ENCODE results near the gene CD8A.
"Not testable (repeated sequence)": the region's sequence is repeated elsewhere in the genome, so short reads cannot be mapped to it uniquely, and the experiment has no call there.

The CD8A gene

DNA sequence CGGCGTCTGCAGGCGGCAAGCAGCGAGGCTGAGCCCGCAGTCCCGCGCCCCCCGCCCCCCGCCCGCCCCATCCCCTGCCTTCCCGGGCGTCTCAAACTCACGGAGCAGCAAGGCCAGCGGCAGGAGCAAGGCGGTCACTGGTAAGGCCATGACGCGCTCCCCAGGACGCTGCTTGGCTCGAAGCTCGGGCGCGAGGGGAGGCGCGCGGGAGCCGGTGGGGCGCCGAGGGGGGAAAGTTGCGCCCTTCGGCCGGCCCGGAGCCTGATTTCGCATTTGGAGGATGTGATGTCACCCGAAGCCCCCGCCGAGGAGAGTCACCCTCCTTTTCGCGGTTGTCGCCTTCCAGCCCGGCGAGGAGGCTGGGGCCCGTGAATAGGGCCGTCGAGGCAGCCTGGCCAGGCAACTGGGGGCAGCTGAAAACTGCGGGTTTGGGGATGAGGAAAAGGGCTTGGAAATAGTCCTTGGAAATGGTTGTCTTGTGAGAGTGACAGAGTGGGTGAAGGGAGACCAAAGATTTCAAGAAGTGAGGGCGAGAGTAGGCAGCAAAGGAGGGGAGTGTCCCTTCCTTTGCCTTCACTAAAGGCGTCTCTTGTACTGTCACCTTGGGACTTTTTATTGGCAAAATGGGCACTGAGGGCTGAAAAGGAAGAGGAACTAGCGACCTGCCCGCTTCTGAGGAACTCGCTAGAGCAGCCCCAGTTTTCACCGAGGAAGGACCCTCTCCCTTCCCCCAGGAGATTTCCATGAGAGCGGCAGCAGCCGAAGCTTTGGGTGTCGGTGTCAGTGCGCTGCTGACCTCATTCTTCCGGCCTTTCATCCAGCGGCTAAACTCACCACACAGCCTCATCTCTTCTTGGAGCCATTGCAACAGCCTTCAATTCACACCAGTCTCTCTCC lies at the start of gene CD8A:
TSS of gene CD8A (minus strand) at position 238 of the 897 bp plus-strand sequence. CDS start at position 150, 88 bp downstream.
- peak; percentile 8 for DNase-seq (ENCODE audit: low read depth)

DNA sequence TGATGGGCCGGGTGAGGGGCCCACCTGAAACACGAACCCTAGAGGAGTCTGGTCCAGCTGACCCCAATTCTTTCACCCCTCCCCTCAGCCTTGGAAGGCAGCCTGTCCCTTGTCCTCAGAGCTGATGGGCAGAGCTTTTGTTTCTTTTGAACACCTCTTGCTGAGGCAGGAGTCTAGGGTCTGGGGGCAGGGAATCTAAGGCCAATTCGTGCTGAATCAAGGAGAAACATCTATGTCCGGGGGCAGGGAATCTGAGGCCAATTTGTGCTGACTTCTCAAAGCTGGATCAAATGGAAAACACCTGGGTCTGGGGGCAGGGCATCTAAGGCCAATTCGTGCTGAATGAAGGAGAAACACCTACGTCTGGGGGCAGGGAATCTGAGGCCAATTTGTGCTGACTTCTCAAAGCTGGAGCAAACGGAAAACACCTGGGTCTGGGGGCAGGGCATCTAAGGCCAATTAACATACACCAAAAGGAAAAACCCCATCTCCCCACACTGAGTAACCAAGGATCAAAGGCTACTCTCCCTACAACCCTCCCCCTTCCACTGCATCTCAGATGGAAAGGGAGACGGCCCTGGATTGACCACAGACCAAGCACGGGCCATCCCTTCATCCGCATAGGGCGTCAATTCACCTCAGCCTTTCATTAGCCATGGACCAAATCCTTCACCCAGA lies 49.3 kb upstream of the CD8A start:
- not testable (repeated sequence) for DNase-seq (ENCODE audit: low read depth)

DNA sequence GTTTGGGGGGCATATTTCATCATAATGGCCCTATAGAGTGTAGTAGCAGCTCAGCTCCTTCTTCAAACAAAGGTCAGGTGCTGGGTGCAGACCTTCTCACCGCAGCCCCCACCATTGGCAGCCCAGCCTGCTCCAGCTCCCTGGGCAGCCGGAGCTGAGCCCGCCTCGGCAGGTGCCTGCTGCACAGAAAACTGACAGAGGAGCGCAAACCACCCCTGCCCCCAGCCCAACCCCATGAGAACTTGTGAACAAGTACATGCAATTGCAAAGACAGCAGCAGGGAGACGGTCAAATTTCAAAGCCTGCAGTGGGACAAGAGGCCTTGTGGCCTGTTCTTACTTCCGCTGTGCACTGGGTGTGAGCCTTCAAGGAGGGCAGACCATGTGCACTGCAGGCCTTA lies 48.7 kb upstream of the CD8A start:
- DNase-seq (ENCODE audit: low read depth) = not testable (repeated sequence)

DNA sequence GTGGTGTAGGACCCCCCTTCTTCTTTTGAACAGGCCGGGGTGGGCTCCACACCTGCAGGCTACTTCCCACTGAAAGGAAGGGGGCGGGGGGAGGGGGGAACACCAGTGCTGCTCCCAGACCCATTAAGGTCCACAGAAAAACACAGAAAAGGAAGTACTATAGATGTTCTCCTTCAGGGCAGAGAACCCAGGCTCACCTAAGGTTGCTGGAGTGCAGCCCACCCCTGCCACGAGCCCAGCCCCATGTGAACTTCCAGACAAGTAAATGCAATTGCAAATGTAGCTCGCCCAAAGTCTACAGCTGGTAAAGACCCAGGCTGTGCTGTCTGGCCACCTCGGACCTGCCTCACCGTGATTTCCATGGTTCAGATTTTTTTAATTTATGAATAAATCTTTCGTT lies 47.0 kb upstream of the CD8A start:
- not testable (repeated sequence) for DNase-seq (ENCODE audit: low read depth)

DNA sequence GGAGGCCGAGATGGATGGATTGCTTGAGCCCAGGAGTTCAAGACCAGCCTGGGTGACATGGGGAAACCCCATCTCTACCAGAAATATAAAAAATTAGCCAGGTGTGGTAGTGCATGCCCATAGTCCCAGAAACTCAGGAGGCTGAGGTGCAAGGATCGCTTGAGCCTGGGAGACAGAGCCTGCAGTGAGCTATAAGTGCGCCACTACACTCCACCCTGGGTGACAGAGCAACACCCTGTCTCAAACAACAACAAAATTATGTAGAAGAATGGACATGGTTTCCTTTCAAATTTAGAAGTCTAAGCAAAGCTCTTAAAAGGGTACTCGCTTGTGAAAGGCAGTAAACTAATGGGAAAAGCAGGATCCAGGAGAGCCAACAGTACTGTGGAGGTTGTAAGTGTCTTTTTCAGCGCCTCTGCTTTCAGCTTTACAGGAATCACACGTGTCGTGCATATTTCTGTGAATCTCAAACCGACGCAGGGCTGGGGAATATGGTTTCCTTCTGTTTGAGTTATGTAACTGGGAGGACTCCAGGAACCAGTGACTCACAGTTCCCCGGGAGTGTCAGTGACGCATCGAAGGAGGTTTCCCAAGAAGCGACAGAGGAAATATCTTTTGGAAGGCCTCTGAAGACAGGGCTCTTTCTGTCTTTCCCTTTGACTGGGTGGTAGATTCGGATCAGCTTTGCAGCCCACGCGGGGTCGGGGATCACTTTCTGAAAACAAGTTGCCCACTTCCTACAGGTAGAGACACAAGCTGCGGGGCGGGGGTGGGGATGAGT lies 46.4 kb upstream of the CD8A start:
- DNase-seq (ENCODE audit: low read depth) = peak; percentile 84

DNA sequence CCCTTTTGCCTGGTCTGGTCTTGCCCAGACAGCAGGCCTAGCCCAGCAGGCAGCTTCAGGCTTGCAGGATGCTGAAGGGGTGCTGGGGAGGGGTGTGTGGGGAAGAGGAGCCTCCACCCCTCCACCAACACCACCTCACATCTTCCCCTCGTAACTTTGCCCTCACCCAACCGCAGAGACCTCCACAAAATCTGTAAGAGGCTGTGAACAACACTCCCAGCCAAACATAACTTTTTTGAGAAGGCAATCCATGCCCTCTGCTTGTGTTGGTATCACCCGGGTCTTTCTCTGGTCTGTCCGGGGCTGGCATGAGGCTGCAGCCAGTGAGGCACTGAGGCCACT lies 44.8 kb upstream of the CD8A start:
- not testable (repeated sequence) for DNase-seq (ENCODE audit: low read depth)

DNA sequence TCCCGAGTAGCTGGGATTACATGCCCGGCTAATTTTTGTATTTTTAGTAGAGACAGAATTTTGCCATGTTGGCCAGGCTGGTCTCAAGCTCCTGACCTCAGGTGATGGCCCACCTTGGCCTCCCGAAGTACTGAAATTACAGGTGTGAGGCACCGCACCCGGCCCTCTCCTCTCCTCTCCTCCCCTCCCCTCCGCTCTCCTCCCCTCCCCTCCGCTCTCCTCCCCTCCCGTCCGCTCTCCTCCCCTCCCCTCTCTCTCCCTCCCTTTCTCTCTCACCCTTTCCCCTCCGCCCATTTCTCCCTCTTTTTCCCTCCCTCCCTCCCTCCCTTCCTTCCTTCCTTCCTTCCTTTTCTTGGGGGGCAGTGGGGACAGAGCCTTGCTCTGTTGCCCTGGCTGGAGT lies 42.6 kb upstream of the CD8A start:
- no peak for DNase-seq (ENCODE audit: low read depth)

DNA sequence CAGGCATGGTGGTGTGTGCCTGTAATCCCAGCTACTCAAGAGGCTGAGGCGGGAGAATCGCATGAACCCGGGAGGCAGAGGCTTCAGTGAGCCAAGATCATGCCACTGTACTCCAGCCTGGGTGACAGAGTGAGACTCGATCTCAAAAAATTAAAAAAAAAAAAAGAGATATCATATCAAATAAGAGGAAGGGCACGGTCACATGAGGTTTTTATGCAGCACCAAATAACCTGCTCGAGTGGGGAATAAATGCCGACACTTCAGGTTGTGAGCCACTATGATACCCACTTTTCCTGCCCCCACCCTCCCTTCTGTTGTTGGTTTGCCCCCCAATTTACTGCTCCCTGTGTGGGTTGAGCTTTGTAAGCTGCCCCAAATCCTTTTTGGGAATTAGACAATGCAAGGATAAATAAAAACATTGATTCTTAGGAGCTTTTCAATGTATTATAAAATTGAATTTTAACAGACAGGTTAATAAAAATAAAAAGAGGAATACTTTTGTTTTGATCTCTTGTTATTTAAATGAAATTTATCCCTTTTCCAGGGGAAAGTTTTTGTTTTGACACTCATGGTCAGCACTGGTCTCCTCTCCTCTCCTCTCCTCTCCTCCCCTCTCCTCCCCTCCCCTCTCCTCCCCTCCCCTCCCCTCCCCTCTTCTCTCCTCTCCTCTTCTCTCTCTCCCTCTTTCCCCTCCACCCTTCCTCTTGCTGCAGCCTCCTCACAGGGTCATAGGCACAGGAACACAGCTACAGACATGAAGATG lies 41.8 kb upstream of the CD8A start:
- DNase-seq (ENCODE audit: low read depth) = no peak

DNA sequence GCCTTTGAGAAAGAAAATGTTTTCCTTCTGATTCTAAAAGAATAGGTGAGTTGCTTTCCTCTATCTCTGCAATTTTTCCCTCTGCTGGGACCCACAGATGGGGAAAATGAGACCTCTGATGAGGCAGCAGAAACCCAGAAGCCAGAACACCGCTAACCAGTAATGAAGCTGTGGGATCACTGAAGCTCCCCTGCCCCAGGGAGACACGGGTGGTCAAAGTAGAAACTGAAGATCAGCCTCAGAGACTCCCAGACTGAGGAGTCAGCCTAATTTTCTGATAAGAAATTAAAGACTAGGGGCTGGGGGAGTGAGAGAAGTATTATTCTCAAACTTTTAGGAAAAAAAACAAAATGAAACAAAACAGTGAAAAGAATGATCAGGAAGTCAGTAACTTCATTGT lies 40.8 kb upstream of the CD8A start:
- DNase-seq (ENCODE audit: low read depth) = no peak

DNA sequence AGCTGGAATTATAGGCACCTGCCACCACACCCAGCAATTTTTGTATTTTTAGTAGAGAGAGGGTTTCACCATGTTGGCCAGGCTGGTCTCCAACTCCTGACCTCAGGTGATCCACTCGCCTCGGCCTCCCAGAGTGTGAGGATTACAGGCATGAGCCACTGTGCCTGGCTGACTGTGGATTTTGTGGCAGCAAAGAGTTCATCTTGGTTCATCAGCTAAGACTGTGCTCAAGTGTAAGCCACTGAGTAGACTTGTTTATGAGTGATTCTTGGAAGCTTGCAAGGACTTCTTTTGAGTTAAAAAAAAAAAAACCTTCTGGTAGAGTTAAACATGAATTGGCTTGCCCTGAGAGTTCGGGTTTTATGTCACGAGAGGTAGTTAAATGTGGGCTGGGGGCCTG lies 36.2 kb upstream of the CD8A start:
- DNase-seq (ENCODE audit: low read depth) = no peak

DNA sequence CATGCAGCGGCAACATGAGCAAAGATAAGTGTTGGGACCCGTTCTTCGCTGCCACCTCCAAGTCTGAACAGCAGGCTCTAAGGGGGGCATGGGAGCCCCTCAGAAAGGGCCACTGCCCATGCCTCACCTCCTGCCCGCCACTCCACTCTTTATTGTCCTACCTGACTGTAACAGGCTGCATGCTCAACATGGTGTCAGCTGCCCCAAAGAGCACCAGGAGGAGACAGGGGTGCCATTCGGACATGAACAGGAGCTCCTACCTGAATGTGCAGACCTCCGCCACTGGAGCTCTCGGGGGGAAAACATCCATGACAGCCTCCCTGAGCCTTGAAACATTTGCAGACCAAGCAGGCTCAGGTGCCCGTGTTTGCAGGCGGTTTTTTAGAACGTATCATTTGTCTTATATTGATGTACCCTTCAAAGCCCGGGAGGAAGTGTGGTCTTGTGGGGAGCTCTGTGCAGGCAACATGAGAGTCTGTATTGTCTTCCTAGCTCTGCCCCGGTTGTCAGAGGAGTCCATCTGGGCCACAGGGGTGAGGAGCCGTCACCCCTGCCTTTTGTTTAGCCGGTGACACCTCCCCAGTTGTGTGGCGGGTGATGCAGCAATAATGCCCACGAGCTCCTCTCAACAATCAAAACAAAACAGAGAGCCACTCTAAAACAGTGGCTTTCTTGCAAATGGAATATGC lies 35.1 kb upstream of the CD8A start:
- no peak for DNase-seq (ENCODE audit: low read depth)

DNA sequence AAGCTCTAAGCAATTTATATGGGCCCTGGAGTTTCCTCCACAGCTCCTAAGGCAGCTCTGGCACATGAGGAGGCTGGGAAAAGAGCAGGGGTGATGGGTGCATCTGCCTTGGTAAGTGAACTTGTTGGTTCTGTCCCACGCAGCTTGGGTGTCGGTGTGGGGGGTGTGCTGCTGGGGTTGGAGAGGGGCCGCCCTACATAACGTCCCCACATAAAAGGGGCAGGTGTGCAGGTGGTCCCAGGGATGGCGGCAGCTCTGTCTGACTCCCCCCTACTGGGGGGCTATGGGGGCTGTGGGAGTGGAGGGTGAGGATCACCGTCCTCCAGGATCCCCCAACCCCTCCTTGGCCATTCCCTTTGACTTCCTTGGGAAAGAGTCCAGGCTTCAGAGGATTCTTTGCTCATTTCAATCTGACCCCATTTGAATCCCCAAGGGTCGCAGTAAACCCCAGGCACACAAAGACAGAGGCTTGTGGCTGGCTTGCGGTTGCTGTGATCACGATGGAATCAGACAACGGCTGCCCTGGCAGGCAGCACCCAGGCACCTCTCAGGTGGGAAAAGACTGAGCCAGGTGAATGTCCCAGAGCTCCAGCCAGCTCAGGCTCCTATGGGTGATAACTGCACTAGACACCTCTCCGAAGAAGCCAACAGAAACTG lies 34.5 kb upstream of the CD8A start:
- DNase-seq (ENCODE audit: low read depth) = no peak

DNA sequence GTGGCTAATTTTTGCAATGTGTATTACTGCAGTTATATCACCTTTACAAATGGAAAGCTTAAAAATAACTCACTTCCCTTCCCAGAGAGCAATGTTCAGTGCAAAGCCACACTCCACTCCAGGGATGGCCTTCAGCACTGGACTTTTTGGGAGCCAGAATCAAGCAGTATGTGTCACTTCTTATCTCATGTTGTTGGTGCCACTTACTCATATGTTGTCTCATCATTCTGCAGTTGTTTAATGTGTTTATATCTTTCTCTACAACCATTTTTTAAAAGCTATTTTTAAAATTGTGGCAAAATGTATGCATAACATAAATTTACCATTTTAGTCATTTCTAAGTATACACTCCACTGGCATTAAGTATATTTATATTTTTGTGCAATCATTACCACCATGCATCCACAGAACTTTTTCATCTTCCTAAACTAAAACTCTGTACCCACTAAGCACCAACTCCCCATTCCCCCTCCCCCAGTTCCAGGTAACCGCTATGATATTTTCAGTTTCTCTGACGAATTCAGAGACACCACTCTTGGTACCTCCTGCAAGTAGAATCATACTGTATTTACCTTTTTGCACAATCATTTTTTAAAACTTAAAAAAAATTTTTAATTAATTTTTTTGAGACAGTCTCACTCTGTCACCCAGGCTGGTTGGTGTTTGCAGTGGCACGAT lies 32.1 kb upstream of the CD8A start:
- no peak for DNase-seq (ENCODE audit: low read depth)

DNA sequence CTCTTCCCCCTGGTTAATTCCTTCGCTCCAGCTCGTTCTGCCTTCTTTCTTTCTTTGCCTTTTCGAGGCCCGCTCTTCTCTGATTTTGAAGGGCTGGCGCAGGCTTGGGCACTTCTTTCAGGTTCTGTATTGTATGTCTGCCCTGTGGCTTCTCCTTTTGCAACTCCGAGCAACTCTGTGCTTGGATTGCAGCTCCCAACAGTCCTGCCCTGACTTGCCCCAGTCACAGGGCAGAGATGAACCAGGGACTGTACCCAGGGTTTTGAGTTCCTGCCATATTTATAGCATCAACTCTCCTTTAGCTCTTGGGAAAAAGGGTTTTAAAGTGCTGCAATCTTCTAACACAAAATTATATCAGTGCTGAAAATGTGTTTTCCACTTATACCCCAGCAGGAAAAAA lies 31.1 kb upstream of the CD8A start:
- no peak for DNase-seq (ENCODE audit: low read depth)

DNA sequence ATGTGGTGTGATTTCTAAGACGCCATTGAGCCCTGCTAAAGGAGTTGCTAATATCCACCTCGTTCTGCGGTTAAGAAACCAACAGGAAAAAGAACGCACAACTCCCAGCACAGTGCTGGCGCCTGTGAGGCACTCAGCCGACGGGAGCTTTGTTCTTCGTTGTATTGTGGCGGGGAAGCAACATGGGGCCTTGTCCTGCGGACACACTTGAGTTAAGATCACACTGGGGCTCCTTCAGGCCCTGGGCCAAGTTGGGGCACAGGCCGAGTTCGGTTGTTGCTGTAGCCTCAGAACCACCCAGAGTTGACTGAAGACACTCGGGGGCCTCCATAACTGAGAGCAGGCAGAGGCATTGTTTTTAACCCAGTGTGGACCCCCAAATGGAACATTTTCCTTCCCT lies 30.6 kb upstream of the CD8A start:
- DNase-seq (ENCODE audit: low read depth) = no peak

DNA sequence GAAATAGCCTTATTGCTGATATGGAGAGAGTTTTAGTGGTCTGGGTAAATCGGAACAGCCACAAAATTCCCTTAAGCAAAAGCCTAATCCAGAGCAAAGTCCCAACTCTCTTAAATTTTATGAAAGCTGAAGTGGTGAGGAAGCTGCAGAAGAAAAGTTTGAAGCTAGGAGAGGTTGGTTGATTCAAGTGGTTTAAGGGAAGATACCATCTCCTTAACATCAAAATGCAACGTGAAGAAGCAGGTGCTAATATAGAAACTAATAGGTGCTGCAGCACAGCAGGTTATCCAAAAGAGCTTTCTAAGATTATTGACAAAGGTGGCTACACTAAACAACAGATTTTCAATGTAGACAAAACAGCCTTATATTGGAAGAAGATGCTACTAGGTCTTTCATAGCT lies 28.2 kb upstream of the CD8A start:
- no peak for DNase-seq (ENCODE audit: low read depth)

DNA sequence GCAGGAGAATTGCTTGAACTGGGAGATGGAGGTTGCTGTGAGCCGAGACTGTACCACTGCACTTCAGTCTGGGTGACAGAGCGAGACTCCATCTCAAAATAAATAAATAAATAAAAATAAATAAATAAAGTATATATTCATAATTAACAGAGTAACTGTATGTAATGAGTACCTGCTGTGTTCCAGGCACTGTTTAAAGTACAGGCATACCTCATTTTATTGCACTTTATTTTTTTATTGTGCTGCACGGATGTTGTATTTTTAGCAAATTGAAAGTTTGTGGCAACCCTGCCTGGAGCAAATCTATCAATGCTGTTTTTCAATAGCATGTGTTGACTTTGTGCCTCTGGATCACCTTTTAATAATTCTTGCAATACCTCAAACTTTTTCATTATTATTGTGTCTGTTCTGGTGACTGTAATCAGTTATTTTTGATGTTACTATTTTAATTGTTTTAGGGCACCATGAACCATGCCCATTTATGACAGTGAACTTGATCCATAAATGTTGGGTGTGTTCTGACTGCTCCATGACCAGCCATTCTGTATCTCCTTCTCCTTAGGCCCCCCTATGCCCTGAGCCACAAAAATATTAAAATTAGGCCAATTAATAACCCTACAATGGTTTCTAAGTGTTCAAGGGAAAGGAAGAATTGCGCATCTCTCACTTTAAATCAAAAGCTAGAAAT lies 27.5 kb upstream of the CD8A start:
- DNase-seq (ENCODE audit: low read depth) = no peak

DNA sequence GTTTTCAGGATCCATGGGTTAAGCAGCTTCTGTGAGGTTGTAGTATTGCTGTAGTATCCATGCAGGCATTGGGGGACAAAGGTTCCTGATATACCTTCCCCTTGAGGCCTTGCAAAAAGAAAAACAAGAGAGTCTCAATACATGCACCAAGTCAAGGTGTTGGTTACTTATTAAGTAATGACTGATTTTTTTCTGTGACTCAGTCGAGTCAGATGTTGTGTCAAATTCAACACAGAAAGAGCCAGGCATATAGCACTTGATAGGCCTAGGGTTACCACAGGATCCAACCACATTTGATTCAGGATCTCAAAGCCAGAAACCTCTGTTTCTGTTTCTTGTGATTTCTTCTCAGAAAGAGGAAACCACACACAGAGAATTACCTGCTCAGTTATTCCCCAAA lies 24.9 kb upstream of the CD8A start:
- DNase-seq (ENCODE audit: low read depth) = no peak

DNA sequence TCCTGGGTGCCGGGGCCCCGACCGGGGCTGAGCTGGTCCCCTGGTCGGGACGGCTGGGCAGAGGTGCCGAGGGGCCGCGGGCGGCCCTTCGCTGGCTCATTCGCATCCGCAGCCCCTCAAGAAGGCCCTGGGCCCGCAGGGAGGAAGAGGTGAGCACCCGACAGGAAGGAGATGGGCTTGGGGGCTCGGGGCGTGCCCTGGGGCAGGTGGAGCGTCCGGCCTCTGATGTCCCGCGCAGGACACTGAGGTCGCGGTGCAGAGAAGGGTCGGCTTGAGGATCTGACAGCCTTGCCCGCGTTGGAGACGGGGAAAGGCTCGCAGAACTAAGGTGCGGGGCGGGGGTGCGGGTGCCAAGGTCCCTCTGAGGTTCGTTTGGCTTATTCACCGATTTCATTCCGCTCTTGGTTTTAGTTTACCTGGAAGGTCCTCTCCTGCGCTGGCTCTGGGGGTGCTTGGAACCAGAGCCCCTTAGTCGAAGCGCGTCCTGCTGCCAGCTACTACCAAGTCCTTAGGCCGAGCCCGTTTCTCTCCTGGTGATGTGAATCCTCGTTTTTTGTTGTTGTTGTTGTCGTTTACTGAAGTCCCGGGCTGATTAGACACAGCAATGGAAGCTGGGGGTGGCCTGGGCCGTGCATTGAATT lies 18.9 kb upstream of the CD8A start:
- DNase-seq (ENCODE audit: low read depth) = no peak

All from GM04504 (cell line).